Measurements from ENCODE around the gene BRF1.

GRCh38 chr14:105219753-105220152 lies 81.0 kb downstream of the BRF1 start:
- no peak for TF ChIP-seq CTCF (IDR thresholded peaks at IDR 0.05)
- TF ChIP-seq EZH2 (IDR thresholded peaks at IDR 0.05): no peak
